ENCODE measurements around the gene HABP2.

The HABP2 gene

GRCh38 chr10:113605268-113605978 is 52.6 kb downstream of the HABP2 start:
- DNase-seq (ENCODE audit: low read depth) = no peak

- DNase-seq (ENCODE audit: low read depth) = no peak
These were observed 56.9 kb downstream of the HABP2 start for GRCh38 chr10:113609704-113610108.

GRCh38 chr10:113610631-113611601 is 58.1 kb downstream of the HABP2 start:
- no peak for DNase-seq (ENCODE audit: low read depth)

GRCh38 chr10:113612154-113612553 is 59.3 kb downstream of the HABP2 start:
- no peak for DNase-seq (ENCODE audit: low read depth)

GRCh38 chr10:113613427-113613826 is 60.6 kb downstream of the HABP2 start:
- no peak for DNase-seq (ENCODE audit: low read depth)

GRCh38 chr10:113613977-113614690 is 61.3 kb downstream of the HABP2 start:
- no peak for DNase-seq (ENCODE audit: low read depth)

- DNase-seq (ENCODE audit: low read depth) = no peak
These were observed 63.6 kb downstream of the HABP2 start for GRCh38 chr10:113616244-113617074.

- DNase-seq (ENCODE audit: low read depth) = no peak
These were observed 64.2 kb downstream of the HABP2 start for GRCh38 chr10:113617086-113617485.

GRCh38 chr10:113618338-113618737 is 65.5 kb downstream of the HABP2 start:
- DNase-seq (ENCODE audit: low read depth) = no peak

GRCh38 chr10:113619401-113619800 is 66.5 kb downstream of the HABP2 start:
- DNase-seq (ENCODE audit: low read depth) = no peak

- no peak for DNase-seq (ENCODE audit: low read depth)
These were observed 67.7 kb downstream of the HABP2 start for GRCh38 chr10:113620511-113620910.

GRCh38 chr10:113620936-113621335 is 68.1 kb downstream of the HABP2 start:
- no peak for DNase-seq (ENCODE audit: low read depth)

- no peak for DNase-seq (ENCODE audit: low read depth)
These were observed 68.9 kb downstream of the HABP2 start for GRCh38 chr10:113621799-113622198.

- DNase-seq (ENCODE audit: low read depth) = no peak
These were observed 70.0 kb downstream of the HABP2 start for GRCh38 chr10:113622831-113623230.

- DNase-seq (ENCODE audit: low read depth) = no peak
These were observed 72.8 kb downstream of the HABP2 start for GRCh38 chr10:113625461-113626186.

GRCh38 chr10:113626809-113627355 is 74.0 kb downstream of the HABP2 start:
- no peak for DNase-seq (ENCODE audit: low read depth)

GRCh38 chr10:113627836-113628235 is 75.0 kb downstream of the HABP2 start:
- no peak for DNase-seq (ENCODE audit: low read depth)

GRCh38 chr10:113628607-113629153 is 75.8 kb downstream of the HABP2 start:
- DNase-seq (ENCODE audit: low read depth) = no peak

- DNase-seq (ENCODE audit: low read depth) = no peak
These were observed 78.2 kb downstream of the HABP2 start for GRCh38 chr10:113630929-113631533.
